Measurements from ENCODE around the gene DAZAP2.

DNA sequence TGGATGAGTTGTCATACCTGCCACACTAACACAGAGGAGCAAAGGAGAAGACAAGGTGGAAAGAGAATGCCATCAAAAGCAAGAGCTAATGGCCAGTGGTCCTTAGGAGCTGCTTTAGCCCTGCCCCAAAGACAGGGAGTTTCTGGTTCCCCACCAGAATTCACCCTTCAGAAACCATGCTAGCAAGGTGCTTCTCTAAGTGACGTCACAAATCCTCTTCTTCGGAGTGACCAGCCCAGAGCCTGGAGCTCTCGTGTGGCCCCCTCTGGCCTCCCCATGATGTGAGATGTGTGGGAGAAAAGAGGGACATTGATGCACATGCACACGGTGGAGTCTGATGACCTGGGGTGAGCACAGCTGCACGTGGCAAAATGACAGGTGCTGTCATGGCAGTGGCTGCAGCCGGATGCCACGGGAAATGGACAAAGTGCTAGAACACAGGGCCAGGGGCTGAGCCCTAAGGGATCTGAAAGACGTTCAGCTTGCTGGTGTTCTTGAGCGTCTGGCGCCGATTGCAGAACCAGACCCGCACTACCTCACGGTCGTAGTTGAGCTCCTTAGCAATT lies 48.8 kb upstream of the DAZAP2 start:
- TF ChIP-seq, protein P1, sequence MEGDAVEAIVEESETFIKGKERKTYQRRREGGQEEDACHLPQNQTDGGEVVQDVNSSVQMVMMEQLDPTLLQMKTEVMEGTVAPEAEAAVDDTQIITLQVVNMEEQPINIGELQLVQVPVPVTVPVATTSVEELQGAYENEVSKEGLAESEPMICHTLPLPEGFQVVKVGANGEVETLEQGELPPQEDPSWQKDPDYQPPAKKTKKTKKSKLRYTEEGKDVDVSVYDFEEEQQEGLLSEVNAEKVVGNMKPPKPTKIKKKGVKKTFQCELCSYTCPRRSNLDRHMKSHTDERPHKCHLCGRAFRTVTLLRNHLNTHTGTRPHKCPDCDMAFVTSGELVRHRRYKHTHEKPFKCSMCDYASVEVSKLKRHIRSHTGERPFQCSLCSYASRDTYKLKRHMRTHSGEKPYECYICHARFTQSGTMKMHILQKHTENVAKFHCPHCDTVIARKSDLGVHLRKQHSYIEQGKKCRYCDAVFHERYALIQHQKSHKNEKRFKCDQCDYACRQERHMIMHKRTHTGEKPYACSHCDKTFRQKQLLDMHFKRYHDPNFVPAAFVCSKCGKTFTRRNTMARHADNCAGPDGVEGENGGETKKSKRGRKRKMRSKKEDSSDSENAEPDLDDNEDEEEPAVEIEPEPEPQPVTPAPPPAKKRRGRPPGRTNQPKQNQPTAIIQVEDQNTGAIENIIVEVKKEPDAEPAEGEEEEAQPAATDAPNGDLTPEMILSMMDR (conservative IDR thresholded peaks at IDR 0.05 in 1 of 2, IDR thresholded peaks at IDR 0.05 in 1 of 2; ENCODE audit: extremely low read depth in 1 of 2, insufficient read depth in 1 of 2, low read depth in 1 of 2, low read length in 2 of 2) = no peak
- no peak for TF ChIP-seq EZH2 (IDR thresholded peaks at IDR 0.05; ENCODE audit: borderline replicate concordance, low read length)

Measured in mammary epithelial cell (primary cell).